H7 (cell line): ENCODE data around the gene KMT2D. TPM values are rescaled to one million over a fixed set of nuclear protein-coding genes. Genes with fewer than 3 reads are reported as not detected.

Experiments
- DNase-seq: peaks from one replicate; pipeline ENCODE4 v3.0.0; 2012
- H3K27me3 ChIP-seq: 2 replicates; pipeline ENCODE4 v1.6.0; 2011; ENCODE audit warnings: mild to moderate bottlenecking, low read length; ENCODE audit not compliant: control insufficient read depth, insufficient read depth
- H3K36me3 ChIP-seq: replicated peaks from 2 replicates; pipeline ENCODE4 v1.5.1; 2011; ENCODE audit warnings: low read length; ENCODE audit not compliant: control insufficient read depth, insufficient read depth
- H3K4me3 ChIP-seq: 2 replicates; pipeline ENCODE4 v1.5.1; 2011; ENCODE audit warnings: low read depth, mild to moderate bottlenecking, control low read depth, low read length, moderate library complexity; ENCODE audit not compliant: insufficient read depth
- total RNA-seq: library from RNA; depleted of rRNA; stranded (reverse); fragments of >200 nt; shearing (Covaris generic); gene quantifications from 2 replicates; pipeline ENCODE4 v1.2.3, GENCODE V29; 2014

KMT2D gene
- total RNA-seq, 1 experiment from 2014 or later, result 16.2 TPM

DNA sequence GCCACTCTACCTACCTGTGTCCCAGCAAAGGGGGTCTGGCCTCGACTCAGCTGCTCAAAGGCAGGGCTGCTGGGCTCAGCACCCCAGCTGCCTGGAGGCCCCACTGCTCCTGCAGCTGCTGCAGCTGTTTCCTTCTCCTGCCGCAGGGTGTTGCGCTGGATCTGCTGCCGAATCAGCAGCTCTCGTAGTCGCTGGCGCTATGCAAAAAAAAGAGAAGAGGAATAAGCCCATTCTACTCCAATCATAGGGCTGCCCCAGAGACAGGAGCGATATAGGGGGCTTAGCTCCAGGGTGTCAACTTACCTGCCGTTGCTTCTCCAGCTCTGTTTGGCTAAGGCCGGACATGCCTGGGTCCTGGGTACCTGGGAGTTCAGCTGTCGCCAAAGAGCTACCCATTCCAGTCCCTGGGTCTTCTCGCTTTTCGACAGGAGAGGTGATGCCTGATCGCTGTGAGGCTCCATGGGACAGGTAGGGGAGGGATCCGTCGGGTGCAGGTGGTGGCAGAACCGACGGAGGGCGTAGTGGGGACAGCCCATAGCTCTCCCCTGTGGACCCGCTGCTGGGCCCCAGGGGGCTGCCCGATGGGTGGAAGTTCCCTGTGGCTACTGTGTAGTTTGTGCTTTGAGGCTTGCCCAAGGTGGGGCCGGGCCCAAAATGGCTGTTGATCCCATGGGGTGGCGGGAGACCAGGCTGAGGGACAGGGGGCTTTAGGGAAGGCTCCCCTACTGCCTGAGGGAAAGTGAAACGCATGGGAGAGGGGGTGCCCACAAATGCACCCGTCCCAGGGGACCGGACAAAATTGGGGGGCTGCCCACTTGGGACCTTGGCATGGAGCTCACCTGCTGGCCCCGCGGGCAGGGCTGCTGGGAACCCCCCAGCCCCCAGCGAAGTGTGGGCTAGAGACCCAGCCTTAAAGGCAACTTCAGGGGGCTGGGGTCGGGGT, 20.9 kb downstream of the KMT2D start:
- H3K27me3 ChIP-seq, result no peaks in the 10 kb centered on the region
- peak; percentile 62 for DNase-seq
- H3K36me3 ChIP-seq, result peaks cover 72% of the 10 kb centered on the region
- no peak overlapping the region for H3K4me3 ChIP-seq

DNA sequence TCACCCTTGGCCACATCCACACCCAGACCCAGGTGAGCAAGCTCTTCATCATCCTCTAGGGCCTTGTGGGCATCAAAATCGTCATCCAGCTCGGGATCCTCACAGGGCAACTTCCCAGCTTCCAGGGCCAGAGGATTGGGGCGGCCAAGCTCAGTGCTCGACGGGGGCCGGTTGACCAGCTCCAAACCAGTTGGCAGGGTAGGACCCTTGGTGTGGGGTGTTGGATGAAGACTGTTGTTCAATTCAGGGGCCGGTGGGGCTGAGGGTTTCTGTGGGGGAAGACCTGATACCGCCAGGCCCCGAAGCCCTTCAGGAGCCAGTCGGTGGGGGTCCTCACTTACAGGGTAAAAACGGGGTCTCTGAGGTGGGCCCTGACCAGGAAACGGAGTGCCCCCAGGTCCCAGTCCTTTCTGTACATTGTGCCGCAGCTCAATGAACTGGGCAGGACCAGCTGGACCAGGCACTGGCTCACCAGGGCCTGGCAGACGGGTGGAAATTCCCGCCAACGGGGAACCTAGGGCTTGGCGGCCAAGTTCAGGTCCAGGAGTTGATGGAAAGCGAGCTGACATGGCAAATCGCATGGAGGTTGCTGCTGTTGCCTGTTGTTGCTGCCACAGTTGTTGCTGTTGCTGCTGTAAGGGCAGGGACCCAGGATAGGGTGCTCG, 22.2 kb downstream of the KMT2D start:
- no peak for DNase-seq
- Histone ChIP-seq H3K4me3 (no peak overlapping the region), H3K27me3 (no peaks in the 10 kb centered on the region), H3K36me3 (peaks cover 74% of the 10 kb centered on the region)

DNA sequence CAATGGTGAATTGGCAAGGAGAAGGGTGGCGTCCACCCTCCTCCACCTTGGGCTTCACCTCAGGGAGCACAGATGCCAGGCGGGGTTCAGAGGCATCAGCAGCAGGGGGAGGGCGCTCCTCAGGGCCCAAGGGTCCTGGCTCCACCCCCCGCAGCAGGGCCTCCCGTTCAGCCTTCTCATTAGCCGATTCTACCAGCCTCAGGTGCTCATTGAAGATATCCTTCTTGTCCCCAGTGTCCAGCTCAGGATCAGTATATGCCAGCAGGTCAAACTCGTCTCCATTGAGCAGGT, 22.7 kb downstream of the KMT2D start:
- DNase-seq, result no peak
- Histone ChIP-seq H3K36me3 (peaks cover 73% of the 10 kb centered on the region), H3K4me3 (no peak overlapping the region), H3K27me3 (no peaks in the 10 kb centered on the region)

DNA sequence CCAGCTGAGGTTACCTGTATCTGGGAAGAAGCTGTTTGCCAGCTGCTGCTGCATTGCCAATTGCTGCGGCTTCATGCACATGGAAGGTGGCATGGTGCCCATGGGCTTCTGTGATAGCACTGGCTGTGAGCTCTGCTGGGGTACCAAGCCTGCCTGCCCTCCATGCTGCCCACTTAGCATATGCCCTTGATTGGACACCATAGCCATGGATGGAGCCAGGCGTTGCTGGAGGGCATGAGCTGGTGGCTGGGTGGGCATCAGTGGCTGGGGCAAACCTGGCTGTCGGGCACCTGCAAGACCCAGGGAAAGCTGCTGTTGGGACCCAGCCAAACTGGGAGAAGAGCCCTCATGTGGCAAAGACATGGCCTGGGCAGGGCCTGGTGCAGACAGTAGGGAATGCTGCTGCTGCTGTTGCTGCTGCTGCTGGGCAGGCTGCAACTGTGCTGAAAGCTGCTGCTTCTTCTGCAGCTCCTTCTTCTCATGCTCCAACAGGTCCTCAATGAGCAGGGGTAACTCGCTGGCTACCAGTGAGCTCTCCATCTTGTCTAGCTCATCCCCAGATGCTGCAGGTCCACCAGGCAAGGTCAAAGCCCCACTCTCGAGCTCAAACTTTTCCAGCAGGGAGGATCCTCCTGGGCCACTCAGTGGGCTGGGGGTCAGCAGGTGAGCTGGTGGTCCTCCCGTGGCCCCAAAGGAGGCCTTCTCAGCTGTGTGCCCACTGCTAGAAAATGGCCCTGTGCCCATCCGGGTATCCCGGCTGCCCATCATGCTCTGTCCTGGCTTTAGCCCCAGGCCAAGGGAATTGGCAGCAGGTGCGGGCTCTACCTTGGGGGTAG, 23.3 kb downstream of the KMT2D start:
- no peak for DNase-seq
- peaks cover 73% of the 10 kb centered on the region for H3K36me3 ChIP-seq
- no peaks in the 10 kb centered on the region for H3K27me3 ChIP-seq
- H3K4me3 ChIP-seq, result no peak overlapping the region

DNA sequence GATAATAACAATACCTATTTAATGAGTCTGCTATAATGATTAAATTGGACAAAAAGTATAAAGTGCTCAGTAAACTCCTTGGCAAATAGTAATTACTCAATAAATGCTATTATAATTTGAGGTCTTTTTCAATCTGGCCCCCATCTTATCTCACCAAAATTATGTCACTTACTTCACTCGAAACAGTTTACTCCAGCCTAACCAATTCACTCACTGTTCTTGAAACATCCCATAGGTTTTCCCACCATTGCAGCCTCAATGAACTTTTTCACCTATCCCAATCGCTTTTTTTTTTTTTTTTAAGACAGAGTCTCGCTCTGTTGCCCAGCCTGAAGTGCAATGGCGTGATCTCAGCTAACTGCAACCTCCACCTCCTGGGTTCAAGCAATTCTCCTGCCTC, 24.6 kb downstream of the KMT2D start:
- peaks cover 74% of the 10 kb centered on the region for H3K36me3 ChIP-seq
- H3K27me3 ChIP-seq, result no peaks in the 10 kb centered on the region

DNA sequence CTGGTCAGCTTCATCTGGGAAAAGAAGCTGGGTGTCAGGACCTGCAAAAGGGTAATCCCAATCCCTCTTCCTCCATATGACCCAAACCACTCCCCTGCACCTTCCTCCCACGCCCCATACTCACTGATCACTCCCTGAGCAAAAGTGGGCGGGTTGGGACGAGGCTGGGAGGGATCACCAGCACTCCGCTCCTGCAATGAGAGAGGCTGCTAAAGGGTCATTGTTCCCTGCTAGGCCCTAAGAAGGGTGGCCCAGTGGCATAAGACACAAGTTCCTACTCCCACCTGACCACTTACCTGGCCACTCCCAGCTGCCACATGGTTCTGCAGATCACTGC, 26.3 kb downstream of the KMT2D start:
- H3K36me3 ChIP-seq, result peaks cover 73% of the 10 kb centered on the region
- no peak overlapping the region for H3K4me3 ChIP-seq
- DNase-seq, result no peak
- H3K27me3 ChIP-seq, result no peaks in the 10 kb centered on the region

More for the DNA sequence above, 24.6 kb downstream of the KMT2D start:
- no peak for DNase-seq
- no peak overlapping the region for H3K4me3 ChIP-seq

DNA sequence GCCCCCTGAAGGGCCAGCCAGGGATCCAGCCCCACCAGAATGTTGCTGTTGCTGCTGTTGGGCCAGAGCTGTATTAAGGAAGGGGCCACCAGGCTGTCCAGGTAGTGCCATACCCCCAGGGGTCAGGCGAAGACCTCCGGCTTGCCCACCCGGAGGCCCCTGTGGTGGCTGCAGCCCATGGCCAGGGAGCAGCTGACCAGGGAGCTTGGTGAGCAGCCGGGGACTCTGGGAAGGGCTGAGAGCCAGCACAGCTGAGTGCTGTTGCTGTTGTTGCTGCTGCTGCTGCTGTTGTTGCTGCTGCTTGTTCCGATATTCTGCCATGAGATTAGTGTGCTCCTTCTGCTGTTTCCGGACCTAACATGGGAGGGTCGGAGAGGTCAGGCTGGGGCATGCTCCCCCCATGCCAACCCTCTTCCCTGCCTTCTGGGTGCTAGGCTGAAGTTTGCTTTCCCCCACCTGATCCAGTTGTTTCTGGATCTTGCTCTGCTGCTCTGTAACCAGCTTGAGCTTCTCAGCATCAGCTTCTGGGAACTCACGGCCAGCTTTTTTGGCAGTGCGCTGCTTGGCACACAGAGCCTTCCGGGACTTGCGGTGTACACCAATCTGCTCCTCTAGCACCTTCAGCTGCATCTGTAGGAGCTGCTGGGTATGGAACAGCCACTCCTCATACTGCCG, 26.8 kb downstream of the KMT2D start:
- Histone ChIP-seq H3K36me3 (peaks cover 72% of the 10 kb centered on the region), H3K4me3 (no peak overlapping the region), H3K27me3 (no peaks in the 10 kb centered on the region)
- no peak for DNase-seq

DNA sequence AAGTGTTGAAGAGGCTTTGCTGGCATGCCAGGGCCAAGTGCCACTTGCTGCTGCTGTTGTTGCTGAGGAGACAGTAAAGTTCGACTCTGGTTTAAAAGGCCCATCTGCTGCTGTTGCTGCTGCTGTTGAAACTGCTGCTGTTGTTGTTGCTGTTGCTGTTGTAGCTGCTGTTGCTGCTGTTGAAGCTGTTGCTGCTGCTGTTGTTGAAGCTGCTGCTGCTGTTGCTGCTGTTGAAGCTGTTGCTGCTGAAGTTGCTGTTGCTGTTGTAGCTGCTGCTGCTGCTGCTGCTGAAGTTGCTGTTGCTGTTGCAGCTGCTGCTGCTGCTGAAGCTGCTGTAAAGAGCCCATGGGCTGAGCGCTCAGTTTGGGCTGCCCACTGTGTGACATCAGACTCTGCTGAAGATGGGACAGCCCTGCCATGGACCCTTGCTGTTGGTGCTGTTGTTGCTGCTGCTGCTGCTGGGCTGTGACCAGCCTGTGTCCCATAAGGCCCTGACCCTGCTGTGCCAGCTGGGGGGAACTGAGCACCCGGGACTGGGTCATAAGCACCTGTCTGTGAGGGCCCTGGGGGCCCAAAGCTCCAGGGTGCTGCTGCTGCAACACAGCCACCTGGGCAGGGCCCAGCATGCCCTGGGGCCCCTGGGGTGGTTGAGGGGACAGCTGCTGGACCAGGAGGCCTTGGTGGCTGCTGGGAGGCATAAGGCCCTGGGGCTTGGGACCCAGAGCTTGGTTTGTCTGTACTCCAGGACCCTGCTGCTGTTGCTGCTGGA, 27.7 kb downstream of the KMT2D start:
- no peak for DNase-seq
- Histone ChIP-seq H3K27me3 (no peaks in the 10 kb centered on the region), H3K36me3 (peaks cover 75% of the 10 kb centered on the region), H3K4me3 (no peak overlapping the region)

DNA sequence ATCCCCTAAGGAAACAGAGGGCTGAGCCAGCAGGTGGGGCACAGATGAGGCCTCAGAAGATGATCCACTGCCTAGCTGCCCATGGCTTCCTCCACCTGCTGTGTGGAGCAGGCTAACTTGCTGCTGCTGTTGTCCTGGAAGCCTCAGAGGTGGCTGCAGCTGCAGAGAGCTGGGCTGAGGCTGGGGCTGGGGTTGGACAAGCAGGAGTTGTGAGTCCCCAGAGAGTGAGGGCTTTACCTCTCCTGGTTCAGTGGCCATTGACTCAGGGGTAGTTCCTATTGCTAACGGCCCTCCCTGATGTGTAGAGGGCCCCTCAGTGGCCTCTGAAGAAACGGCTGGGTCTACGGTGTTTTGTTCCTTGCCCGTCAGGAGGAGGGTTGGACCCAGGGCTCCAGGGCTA, 28.3 kb downstream of the KMT2D start:
- Histone ChIP-seq H3K36me3 (peaks cover 72% of the 10 kb centered on the region), H3K4me3 (no peak overlapping the region), H3K27me3 (no peaks in the 10 kb centered on the region)
- DNase-seq, result no peak

DNA sequence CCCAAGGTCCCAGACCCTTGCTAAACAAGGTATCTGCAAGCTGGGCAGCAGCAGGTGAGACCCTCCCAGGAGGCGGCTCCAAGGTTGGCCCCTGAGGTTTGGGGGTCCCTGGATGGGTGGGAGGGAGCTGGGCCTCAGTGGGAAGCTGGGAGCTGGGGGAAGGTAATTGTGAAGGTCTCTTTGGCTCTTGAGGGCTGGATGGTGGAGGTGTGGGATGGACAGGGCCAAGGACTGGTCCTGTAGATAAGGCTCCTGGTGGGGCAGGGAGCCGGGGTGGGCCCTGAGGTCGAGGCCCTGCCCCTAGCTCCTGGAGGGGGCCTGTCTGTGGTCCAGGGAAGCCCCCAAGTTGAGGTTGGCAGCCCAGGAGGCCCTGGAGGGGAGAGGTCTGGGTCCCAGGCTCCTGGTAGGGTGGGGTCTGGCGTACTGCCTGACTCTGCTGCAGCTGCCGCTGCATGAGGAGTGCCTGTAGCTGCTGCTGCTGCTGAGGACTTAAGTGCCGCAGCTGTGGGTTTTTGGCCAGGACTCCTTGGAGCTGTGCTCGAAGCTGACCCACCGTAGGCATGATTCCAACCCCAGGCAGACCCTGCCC, 28.9 kb downstream of the KMT2D start:
- peaks cover 68% of the 10 kb centered on the region for H3K36me3 ChIP-seq
- no peak for DNase-seq
- no peaks in the 10 kb centered on the region for H3K27me3 ChIP-seq
- H3K4me3 ChIP-seq, result no peak overlapping the region

DNA sequence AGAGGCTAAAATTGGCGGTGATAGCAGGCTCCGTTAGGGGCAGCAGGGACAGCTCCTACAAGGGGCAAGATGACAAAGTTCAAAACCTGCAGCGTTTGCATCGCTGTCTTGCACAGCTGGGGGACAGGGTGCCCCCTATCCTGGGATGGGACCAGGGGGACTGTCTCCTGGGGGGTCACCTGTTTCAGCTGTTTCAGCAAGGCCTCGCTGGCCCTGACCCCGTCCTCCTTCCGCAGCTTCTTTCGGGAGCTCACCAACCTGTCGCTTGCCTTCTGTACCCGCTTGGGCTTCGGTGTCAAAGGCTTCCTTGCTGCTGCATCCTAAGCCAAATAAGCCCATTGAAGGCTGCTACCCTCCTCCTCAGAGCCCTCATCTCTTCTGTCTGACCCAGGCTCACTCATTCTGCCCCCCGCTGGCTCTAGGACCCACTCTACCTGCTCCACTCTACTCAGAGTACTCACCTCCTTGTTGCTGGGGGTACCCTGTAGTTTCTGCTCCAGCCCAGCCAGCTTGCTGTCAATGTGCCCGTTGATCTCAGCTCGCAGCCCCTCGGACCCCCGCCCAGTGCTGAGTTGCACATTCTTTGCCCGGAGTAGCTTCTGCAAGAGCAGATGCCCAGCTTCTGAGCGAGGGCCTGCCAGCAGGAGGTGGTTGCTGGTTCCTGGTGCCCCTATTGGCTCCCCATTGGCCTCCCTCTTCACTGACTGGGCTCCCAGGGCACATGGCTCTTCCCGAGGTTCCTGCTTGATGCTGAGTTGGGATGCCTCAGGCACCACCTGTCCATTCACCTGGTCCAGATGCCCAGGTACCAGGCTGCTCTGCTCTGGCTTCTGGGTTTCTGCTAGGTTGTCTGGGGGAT, 29.7 kb downstream of the KMT2D start:
- H3K27me3 ChIP-seq, result no peaks in the 10 kb centered on the region
- H3K4me3 ChIP-seq, result no peak overlapping the region
- peaks cover 72% of the 10 kb centered on the region for H3K36me3 ChIP-seq
- peak; percentile 49 for DNase-seq

DNA sequence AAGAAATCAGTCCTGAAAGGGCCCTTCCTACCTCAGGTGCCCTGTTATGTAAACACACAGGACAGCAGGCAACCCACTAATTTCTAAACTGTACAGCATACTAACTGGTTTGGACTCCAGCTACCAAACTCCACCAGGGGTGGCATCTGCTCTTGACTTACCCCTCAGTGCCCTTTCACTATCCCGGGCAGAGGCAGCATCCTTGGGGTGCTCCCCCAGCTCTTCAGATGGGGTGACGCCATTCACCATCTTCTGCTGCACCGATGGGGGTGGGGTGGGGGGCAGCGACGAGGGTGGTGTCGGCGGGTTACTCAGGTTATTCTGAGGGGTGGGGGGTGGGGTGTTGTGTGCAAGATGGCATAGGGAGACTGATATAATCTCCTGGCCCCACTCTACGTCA, 30.5 kb downstream of the KMT2D start:
- H3K4me3 ChIP-seq, result no peak overlapping the region
- no peaks in the 10 kb centered on the region for H3K27me3 ChIP-seq
- DNase-seq, result peak; percentile 48
- H3K36me3 ChIP-seq, result peaks cover 73% of the 10 kb centered on the region
